Fibroblast of peridontal ligament (primary cell): ENCODE measurements around the gene FAM133A.

Source experiments
- DNase-seq: peaks from one replicate; pipeline ENCODE4 v3.0.0-alpha.2; 2010; ENCODE audit errors: extremely low read depth

Gene FAM133A

DNA sequence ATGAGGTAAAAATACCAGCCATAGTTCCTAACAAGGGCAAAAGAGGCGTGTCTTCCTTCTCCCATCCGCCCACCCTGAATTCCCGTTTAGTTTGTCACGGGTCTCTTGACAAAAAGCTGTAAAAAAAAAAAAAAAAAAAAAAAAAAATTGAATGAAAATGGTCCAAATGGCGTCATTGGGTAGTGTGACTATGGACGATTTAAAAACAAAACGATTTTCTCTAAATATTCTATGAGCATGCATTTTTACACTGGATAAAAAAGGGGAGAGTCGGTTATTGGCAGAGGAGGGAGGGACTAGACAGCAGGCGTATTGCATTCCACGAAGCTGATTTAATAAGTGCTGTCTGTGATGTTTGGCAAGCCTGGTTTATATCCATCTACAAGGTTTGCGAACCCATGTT lies at the start of gene FAM133A:
Gene FAM133A, plus strand, starts transcription at position 338 of the 403 bp plus-strand sequence. CDS start 35,214 bp downstream, outside the sequence.
- DNase-seq = peak; percentile 29

GRCh38 chrX:93637591-93637990 lies 36.4 kb upstream of the FAM133A start:
- DNase-seq = no peak

DNA sequence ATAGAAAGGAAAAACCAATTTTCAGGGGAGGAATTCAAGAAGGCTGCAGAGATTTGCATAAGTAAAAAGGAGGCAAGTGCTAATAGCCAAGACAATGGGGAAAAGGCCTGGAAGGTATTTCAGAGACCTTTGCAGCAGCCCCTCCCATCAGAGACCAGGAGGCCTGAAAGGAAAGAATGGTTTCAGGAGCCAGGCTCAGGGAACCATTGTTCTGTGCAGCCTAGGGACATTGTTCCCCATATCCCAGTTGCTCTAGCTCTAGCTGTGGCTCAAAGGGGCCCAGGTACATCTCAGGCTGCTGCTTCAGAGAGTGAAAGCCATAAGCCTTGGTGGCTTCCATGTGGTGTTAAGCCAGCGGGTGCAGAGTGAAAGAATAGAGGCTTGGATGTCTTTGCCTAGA lies 24.6 kb upstream of the FAM133A start:
- no peak for DNase-seq

DNA sequence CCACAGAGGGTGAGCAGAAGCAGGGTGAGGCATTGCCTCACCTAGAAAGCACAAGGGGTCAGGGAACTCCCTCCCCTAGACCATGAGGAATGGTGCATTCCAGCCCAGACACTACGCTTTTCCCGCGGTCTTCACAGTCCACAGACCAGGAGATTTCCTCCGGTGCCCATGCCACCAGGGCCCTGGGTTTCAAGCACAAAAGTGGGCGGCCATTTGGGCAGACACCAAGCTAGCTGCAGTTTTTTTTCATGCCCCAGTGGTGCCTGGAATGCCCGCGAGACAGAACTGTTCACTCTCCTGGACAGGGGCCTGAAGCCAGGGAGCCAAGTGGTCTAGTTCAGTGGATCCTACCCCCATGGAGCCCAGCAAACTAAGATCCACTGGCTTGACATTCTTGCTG lies 13.4 kb upstream of the FAM133A start:
- no peak for DNase-seq

- peak; percentile 66 for DNase-seq
These were observed 744 bp upstream of the FAM133A start, which contains the start of gene NAP1L3 for GRCh38 chrX:93673056-93673868. NAP1L3 (minus strand) TSS chrX:93673578; CDS start chrX:93673304, 274 bp downstream.

GRCh38 chrX:93695981-93696380 lies 22.0 kb downstream of the FAM133A start:
- no peak for DNase-seq

DNA sequence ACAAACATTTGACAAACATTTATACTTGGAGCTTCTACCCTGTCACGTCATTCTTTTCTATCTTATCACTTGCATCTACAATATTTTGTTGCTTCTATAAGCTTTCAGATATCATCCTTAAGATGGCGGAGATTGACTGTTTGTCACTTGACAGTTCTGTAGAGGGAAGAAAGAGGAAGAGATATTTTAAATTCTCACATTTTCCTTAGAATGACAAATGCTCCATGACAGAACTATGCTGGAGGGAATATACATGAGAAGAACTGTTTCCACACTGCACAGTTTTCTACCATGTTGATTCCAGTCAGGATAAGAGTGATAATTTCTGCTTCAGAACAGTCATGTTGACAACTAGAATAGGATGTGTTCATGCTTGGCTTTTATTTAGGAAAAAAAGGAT lies 29.7 kb downstream of the FAM133A start:
- DNase-seq = no peak

DNA sequence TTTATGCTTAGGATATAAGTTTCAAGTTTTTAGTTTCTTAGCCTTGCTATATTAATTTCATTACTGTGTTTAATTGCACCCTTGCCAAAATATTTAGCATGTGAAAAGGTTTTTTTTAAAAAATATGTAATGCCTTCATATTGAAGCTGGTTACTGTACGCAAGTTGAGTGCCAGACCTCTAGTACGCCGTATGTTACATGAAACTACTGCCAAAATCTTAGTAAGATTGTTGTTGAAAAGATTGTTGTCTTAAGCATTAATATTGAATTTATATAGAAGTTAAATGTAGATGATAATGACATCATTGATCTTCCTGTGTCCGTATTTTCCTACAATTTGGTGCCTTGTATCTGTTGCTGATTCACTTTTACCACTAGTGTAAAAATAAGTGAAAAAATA lies 37.1 kb downstream of the FAM133A start:
- DNase-seq = no peak

- no peak for DNase-seq
These were observed 67.8 kb downstream of the FAM133A start for GRCh38 chrX:93741811-93742210.

- DNase-seq = no peak
These were observed 86.2 kb downstream of the FAM133A start for GRCh38 chrX:93760163-93760562.
